ENCODE measurements around the gene LCE2C. TPM values are rescaled to one million over a fixed set of nuclear protein-coding genes. Genes with fewer than 3 reads are reported as not detected.
A peak's percentile ranks its signal among the peaks of the same experiment; 100 is the strongest.

Gene LCE2C
- total RNA-seq, 2 donors from 2014 or later, result not detected

DNA sequence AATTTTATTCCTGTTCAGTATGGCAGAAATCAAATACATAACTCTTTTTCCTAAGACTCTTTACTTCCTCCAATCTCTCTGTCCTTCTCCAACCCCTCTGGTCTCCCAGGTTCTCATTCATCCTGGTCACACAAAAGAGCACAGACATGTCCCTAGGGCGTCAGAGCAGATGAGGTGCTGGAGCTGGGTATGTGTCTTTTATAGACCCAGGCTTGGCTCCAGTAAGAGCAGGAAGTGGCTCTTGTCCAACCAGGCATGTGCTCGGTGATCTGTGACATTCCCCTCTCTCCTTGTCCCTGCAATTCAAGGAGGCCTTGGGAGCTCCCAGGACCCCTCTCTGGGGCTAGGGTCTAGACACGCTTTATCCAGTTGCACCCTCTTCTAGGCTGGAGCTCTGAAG, 29.9 kb upstream of the LCE2C start:
- no peaks in the 10 kb centered on the region for H3K27me3 ChIP-seq
- H3K4me1 ChIP-seq, result no peaks in the 10 kb centered on the region
- DNase-seq (no peak), ATAC-seq (no peak)
- intact Hi-C loops (cut with DNase I), result no loop called here
- H3K4me3 ChIP-seq, result no peak overlapping the region
- TF ChIP-seq POLR2A (IDR thresholded peaks at IDR 0.05), result no peak
- TF ChIP-seq, protein P1, sequence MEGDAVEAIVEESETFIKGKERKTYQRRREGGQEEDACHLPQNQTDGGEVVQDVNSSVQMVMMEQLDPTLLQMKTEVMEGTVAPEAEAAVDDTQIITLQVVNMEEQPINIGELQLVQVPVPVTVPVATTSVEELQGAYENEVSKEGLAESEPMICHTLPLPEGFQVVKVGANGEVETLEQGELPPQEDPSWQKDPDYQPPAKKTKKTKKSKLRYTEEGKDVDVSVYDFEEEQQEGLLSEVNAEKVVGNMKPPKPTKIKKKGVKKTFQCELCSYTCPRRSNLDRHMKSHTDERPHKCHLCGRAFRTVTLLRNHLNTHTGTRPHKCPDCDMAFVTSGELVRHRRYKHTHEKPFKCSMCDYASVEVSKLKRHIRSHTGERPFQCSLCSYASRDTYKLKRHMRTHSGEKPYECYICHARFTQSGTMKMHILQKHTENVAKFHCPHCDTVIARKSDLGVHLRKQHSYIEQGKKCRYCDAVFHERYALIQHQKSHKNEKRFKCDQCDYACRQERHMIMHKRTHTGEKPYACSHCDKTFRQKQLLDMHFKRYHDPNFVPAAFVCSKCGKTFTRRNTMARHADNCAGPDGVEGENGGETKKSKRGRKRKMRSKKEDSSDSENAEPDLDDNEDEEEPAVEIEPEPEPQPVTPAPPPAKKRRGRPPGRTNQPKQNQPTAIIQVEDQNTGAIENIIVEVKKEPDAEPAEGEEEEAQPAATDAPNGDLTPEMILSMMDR (IDR thresholded peaks at IDR 0.05), result no peak
- no peaks in the 10 kb centered on the region for H3K9me3 ChIP-seq
- 56 to 64% methylated on average over 3 of the region's 3 CpGs for WGBS, 2 donors
- no peaks in the 10 kb centered on the region for H3K36me3 ChIP-seq (replicated peaks in 1 of 2; ENCODE audit: insufficient read depth in 1 of 2, low read depth in 2 of 2)
- no peak overlapping the region for H3K27ac ChIP-seq

DNA sequence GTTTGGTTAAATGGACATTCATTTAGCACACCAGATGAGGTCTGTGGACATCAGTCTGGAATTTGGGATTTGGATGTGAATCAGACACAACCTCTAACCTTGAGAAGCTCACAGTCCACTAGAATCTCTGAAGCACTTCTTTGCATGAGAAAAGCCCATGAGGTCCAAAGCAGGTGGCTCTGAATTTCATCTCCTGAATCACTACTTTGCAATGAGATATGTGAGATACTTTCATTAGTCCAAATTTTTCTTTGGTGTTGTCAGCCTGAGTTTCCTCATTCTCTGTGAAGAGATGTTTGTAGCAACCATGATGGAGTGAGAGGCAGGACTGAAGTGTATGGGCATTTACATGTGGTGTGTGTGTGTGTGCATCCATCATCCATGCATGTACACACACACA, 28.4 kb upstream of the LCE2C start:
- H3K4me3 ChIP-seq, result no peak overlapping the region
- intact Hi-C loops (cut with DNase I), result no loop called here
- no peak for ATAC-seq
- H3K4me1 ChIP-seq, result no peaks in the 10 kb centered on the region
- H3K27ac ChIP-seq, result no peak overlapping the region
- H3K36me3 ChIP-seq (replicated peaks in 1 of 2; ENCODE audit: insufficient read depth in 1 of 2, low read depth in 2 of 2), result no peaks in the 10 kb centered on the region
- H3K9me3 ChIP-seq, result no peaks in the 10 kb centered on the region
- no peak for TF ChIP-seq POLR2A (IDR thresholded peaks at IDR 0.05)
- TF ChIP-seq, protein P1 (IDR thresholded peaks at IDR 0.05), result no peak
- DNase-seq, result no peak
- H3K27me3 ChIP-seq, result no peaks in the 10 kb centered on the region

- H3K27ac ChIP-seq, result no peak overlapping the region
- ATAC-seq (peak; percentile 52), DNase-seq (peak; percentile 34 to 57 (median 40))
- H3K4me3 ChIP-seq, result no peak overlapping the region
- TF ChIP-seq POLR2A (IDR thresholded peaks at IDR 0.05), result no peak
- TF ChIP-seq, protein P1 (IDR thresholded peaks at IDR 0.05), result peak in 6 of 7 experiments; percentile 38 to 61 (median 53)
- no peaks in the 10 kb centered on the region for H3K9me3 ChIP-seq
- H3K36me3 ChIP-seq (replicated peaks in 1 of 2; ENCODE audit: insufficient read depth in 1 of 2, low read depth in 2 of 2), result no peaks in the 10 kb centered on the region
- WGBS, 2 donors, result 29 to 31% methylated on average over 10 of the region's 10 CpGs
- intact Hi-C loops (cut with DNase I), result no loop called here
- no peaks in the 10 kb centered on the region for H3K27me3 ChIP-seq
- H3K4me1 ChIP-seq, result no peaks in the 10 kb centered on the region
Observed at GRCh38 chr1:152654110-152654509, 21.0 kb upstream of the LCE2C start.

DNA sequence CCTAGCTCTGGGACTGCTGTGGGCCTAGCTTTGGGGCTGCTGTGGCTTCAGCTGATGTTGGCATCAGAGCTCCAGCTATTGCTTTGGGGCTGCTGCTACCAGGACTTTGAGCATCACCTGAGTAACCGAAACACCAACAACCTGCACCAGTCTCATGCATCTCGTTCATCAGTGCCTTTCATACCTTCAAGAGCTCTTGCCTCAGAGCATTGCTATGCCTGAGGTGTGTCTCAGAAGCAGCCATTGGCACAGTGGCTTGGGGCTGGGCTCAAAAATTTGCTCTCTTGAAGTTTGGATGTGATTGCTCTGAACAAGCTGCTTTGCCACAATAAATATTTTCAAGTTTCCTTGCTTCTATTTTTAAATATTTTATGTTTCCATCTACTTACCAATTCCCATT, 18.6 kb upstream of the LCE2C start:
- intact Hi-C loops (cut with DNase I), result no loop called here
- Histone ChIP-seq H3K36me3 (replicated peaks in 1 of 2; ENCODE audit: insufficient read depth in 1 of 2, low read depth in 2 of 2) (no peaks in the 10 kb centered on the region), H3K9me3 (no peaks in the 10 kb centered on the region), H3K27me3 (no peaks in the 10 kb centered on the region), H3K27ac (no peak overlapping the region), H3K4me3 (no peak overlapping the region), H3K4me1 (no peaks in the 10 kb centered on the region)
- DNase-seq (no peak), ATAC-seq (no peak)
- 33 to 51% methylated on average over 1 to 2 of the region's 2 CpGs for WGBS, 2 donors
- TF ChIP-seq, protein P1 (IDR thresholded peaks at IDR 0.05), result no peak
- no peak for TF ChIP-seq POLR2A (IDR thresholded peaks at IDR 0.05)

- TF ChIP-seq, protein P1 (IDR thresholded peaks at IDR 0.05), result no peak
- TF ChIP-seq POLR2A (IDR thresholded peaks at IDR 0.05), result no peak
- 61 to 70% methylated on average over 4 of the region's 4 CpGs for WGBS, 2 donors
- intact Hi-C loops (cut with DNase I), result no loop called here
- Histone ChIP-seq H3K27me3 (no peaks in the 10 kb centered on the region), H3K9me3 (no peaks in the 10 kb centered on the region), H3K36me3 (replicated peaks in 1 of 2; ENCODE audit: insufficient read depth in 1 of 2, low read depth in 2 of 2) (no peaks in the 10 kb centered on the region), H3K4me3 (no peak overlapping the region), H3K27ac (no peak overlapping the region), H3K4me1 (no peaks in the 10 kb centered on the region)
- DNase-seq (no peak), ATAC-seq (no peak)
Observed at GRCh38 chr1:152657677-152658076, 17.4 kb upstream of the LCE2C start.

All from body of pancreas (tissue), 4 donors.